Uterus (tissue), 4 donors: ENCODE data around the gene LIPI. TPM values are rescaled to one million over a fixed set of nuclear protein-coding genes. Genes with fewer than 3 reads are reported as not detected.

Source experiments
- DNase-seq, 2 donors: peaks; one replicate each; pipeline ENCODE4 v3.0.0-alpha.2; 2019 to 2020
- H3K27ac ChIP-seq, 2 donors: fragments of 200-600 bp; sonication (generic); 1 replicate in 1 of 2; 2 replicates in 1 of 2; pipeline ENCODE4 v1.5.1; 2016 to 2018
- H3K27me3 ChIP-seq, 2 donors: fragments of 200-600 bp; sonication (generic); one replicate each; pipeline ENCODE4 v1.5.1; 2018 to 2019; ENCODE audit warnings: control low read depth in 1 of 2
- H3K36me3 ChIP-seq, 2 donors: fragments of 200-600 bp; sonication (generic); one replicate each; pipeline ENCODE4 v1.5.1; 2019; ENCODE audit warnings: control low read depth in 1 of 2
- H3K4me1 ChIP-seq, 2 donors: fragments of 200-600 bp; sonication (generic); one replicate each; pipeline ENCODE4 v1.5.1; 2018 to 2019; ENCODE audit warnings: control low read depth in 1 of 2
- H3K4me3 ChIP-seq, 2 donors: fragments of 200-600 bp; sonication (generic); 1 replicate in 1 of 2; 2 replicates in 1 of 2; pipeline ENCODE4 v1.5.1; 2018 to 2019; ENCODE audit warnings: mild to moderate bottlenecking in 1 of 2
- H3K9me3 ChIP-seq, 2 donors: fragments of 200-600 bp; sonication (generic); one replicate each; pipeline ENCODE4 v1.5.1; 2019; ENCODE audit warnings: control low read depth in 1 of 2
- CTCF ChIP-seq, 4 experiments: fragments of 200-600 bp in 2 of 4; fragments of 450-650 bp in 2 of 4; sonication (generic) in 2 of 4; IDR thresholded peaks; one replicate each; pipeline ENCODE4 v1.5.1; 2016 to 2019; ENCODE audit warnings: antibody characterized with exemption in 4 of 4, mild to moderate bottlenecking in 2 of 4, moderate library complexity in 1 of 4
- POLR2A ChIP-seq, 2 donors: fragments of 450-650 bp; IDR thresholded peaks; one replicate each; pipeline ENCODE4 v1.6.1; 2016; ENCODE audit warnings: antibody characterized with exemption in 2 of 2, mild to moderate bottlenecking in 1 of 2, moderate library complexity in 1 of 2
- intact Hi-C: fragments of 100-400 bp; cut with DNase I; formaldehyde crosslinking; loops from one replicate; pipeline ENCODE4 v1.15.1; 2023; ENCODE audit warnings: low total_unique reads
- total RNA-seq, 4 donors: library from RNA; depleted of rRNA in 3 of 4; stranded (reverse); fragments of >200 nt in 3 of 4; gene quantifications; one replicate each; pipeline versions ENCODE4 v1.1.0 to v1.2.4, GENCODE V29; 2014 to 2023
- donor health status: DM: yes; HTN: yes; CAD: no.

LIPI gene
- total RNA-seq, 4 donors from 2014 or later = not detected

GRCh38 chr21:14084068-14084501, 126.7 kb downstream of the LIPI start:
- no peaks in the 10 kb centered on the region for H3K9me3 ChIP-seq
- H3K36me3 ChIP-seq = no peaks in the 10 kb centered on the region
- H3K4me3 ChIP-seq = no peak overlapping the region
- no peaks in the 10 kb centered on the region for H3K27me3 ChIP-seq
- no peak for TF ChIP-seq POLR2A (IDR thresholded peaks at IDR 0.05)
- no peak for TF ChIP-seq CTCF (IDR thresholded peaks at IDR 0.05)
- no peak for DNase-seq
- no peak overlapping the region for H3K27ac ChIP-seq
- no peaks in the 10 kb centered on the region for H3K4me1 ChIP-seq
- intact Hi-C loops = no loop called here

GRCh38 chr21:14080764-14081096, 130.0 kb downstream of the LIPI start:
- Histone ChIP-seq H3K27ac (no peak overlapping the region), H3K4me3 (no peak overlapping the region), H3K36me3 (no peaks in the 10 kb centered on the region), H3K27me3 (no peaks in the 10 kb centered on the region), H3K4me1 (no peaks in the 10 kb centered on the region), H3K9me3 (no peaks in the 10 kb centered on the region)
- intact Hi-C loops = no loop called here
- TF ChIP-seq POLR2A (IDR thresholded peaks at IDR 0.05) = no peak
- TF ChIP-seq CTCF (IDR thresholded peaks at IDR 0.05) = no peak
- no peak for DNase-seq

GRCh38 chr21:14080040-14080763, 130.6 kb downstream of the LIPI start:
- intact Hi-C loops = no loop called here
- Histone ChIP-seq H3K27ac (no peak overlapping the region), H3K4me3 (no peak overlapping the region), H3K4me1 (no peaks in the 10 kb centered on the region), H3K36me3 (no peaks in the 10 kb centered on the region), H3K27me3 (no peaks in the 10 kb centered on the region), H3K9me3 (no peaks in the 10 kb centered on the region)
- DNase-seq = no peak
- TF ChIP-seq POLR2A (IDR thresholded peaks at IDR 0.05) (no peak), CTCF (IDR thresholded peaks at IDR 0.05) (no peak)

DNA sequence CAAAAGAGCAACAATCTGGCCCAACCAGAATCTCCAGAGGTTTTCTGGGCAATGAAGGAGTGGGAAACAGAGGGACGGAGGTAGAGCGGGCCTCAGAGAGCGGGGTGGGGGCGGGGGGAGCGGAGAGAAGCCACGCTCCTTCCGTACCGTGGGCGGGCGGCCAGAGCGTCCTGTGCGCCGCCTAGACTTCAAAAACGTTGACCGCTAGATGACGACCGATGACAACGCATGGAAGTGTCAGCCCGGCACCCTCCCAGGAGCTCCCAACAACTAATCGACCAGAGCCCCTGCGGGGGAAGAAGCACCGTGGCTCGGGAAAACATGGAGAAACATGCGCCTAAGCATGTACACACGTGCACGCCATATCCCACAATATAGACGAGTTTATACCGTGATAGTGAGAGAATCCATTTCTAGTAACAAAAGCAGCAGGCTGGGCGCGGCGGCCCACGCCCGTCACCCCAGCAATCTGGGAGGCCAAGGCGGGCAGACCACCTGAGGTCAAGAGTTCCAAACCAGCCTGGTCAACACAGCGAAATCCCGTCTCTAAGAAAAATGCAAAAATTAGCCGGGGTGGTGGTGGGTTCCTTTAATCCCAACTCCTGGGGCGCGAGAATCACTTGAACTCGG, 131.9 kb downstream of the LIPI start:
- Histone ChIP-seq H3K9me3 (no peaks in the 10 kb centered on the region), H3K4me1 (no peaks in the 10 kb centered on the region), H3K27ac (no peak overlapping the region), H3K27me3 (no peaks in the 10 kb centered on the region), H3K4me3 (no peak overlapping the region), H3K36me3 (no peaks in the 10 kb centered on the region)
- TF ChIP-seq CTCF (IDR thresholded peaks at IDR 0.05) (no peak), POLR2A (IDR thresholded peaks at IDR 0.05) (no peak)
- DNase-seq = no peak
- intact Hi-C loops = no loop called here

GRCh38 chr21:14076143-14076806, 134.5 kb downstream of the LIPI start:
- no peaks in the 10 kb centered on the region for H3K4me1 ChIP-seq
- H3K4me3 ChIP-seq = no peak overlapping the region
- no peak for TF ChIP-seq CTCF (IDR thresholded peaks at IDR 0.05)
- no peak for TF ChIP-seq POLR2A (IDR thresholded peaks at IDR 0.05)
- DNase-seq = no peak
- no peaks in the 10 kb centered on the region for H3K36me3 ChIP-seq
- H3K27me3 ChIP-seq = no peaks in the 10 kb centered on the region
- no peak overlapping the region for H3K27ac ChIP-seq
- no peaks in the 10 kb centered on the region for H3K9me3 ChIP-seq
- intact Hi-C loops = no loop called here
